Measurements from ENCODE around the gene ZFR.

DNA sequence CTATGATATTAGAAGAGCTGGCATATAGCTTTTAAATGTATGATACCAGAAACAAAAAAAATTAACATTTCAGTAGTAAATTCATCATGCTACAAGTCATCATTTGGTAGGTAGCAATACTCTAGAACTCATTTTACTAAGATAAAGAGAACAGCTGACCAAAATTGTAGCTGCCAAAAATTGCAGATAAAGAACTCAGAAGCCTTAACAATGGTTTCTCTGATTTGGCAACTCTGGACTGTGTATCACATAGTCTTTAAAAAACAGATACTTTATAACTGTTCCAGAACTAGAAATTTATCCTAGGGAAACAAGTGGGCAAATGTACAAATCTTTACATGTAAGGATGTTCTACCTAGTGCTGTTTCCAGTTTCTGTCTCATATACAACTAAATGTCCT is 33.9 kb downstream of the ZFR start:
- TF ChIP-seq, protein P1, sequence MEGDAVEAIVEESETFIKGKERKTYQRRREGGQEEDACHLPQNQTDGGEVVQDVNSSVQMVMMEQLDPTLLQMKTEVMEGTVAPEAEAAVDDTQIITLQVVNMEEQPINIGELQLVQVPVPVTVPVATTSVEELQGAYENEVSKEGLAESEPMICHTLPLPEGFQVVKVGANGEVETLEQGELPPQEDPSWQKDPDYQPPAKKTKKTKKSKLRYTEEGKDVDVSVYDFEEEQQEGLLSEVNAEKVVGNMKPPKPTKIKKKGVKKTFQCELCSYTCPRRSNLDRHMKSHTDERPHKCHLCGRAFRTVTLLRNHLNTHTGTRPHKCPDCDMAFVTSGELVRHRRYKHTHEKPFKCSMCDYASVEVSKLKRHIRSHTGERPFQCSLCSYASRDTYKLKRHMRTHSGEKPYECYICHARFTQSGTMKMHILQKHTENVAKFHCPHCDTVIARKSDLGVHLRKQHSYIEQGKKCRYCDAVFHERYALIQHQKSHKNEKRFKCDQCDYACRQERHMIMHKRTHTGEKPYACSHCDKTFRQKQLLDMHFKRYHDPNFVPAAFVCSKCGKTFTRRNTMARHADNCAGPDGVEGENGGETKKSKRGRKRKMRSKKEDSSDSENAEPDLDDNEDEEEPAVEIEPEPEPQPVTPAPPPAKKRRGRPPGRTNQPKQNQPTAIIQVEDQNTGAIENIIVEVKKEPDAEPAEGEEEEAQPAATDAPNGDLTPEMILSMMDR (IDR thresholded peaks at IDR 0.05) = no peak
- TF ChIP-seq POLR2A (IDR thresholded peaks at IDR 0.05) = no peak
